Measurements from ENCODE around the gene STRAP.

DNA sequence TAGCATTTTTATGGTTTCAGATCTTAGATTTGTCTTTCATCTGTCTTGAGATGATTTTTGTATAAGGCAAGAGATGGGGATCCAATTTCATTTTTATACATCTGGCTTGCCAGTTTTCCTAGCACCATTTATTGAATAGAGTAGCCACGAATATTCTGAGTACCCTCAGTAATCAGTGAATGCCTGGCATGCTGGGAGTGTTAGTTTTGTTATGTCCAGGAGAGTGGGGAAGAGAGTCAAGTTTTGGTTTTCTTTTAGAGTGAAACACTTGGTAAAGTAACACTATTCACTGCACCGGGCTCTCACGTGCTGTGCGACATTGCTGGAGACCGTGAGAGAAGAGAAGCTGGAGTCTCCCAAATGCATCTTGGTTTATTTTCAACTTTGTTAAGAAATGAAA, 60.3 kb downstream of the STRAP start:
- TF ChIP-seq, protein P1, sequence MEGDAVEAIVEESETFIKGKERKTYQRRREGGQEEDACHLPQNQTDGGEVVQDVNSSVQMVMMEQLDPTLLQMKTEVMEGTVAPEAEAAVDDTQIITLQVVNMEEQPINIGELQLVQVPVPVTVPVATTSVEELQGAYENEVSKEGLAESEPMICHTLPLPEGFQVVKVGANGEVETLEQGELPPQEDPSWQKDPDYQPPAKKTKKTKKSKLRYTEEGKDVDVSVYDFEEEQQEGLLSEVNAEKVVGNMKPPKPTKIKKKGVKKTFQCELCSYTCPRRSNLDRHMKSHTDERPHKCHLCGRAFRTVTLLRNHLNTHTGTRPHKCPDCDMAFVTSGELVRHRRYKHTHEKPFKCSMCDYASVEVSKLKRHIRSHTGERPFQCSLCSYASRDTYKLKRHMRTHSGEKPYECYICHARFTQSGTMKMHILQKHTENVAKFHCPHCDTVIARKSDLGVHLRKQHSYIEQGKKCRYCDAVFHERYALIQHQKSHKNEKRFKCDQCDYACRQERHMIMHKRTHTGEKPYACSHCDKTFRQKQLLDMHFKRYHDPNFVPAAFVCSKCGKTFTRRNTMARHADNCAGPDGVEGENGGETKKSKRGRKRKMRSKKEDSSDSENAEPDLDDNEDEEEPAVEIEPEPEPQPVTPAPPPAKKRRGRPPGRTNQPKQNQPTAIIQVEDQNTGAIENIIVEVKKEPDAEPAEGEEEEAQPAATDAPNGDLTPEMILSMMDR (IDR thresholded peaks at IDR 0.05; ENCODE audit: low read length): no peak
- TF ChIP-seq EZH2 (IDR thresholded peaks at IDR 0.05; ENCODE audit: borderline replicate concordance, low read length): no peak
